HCEC 1CT (cell line): ENCODE data around the gene TMEM255B.
"Not testable (repeated sequence)": the region's sequence is repeated elsewhere in the genome, so short reads cannot be mapped to it uniquely, and the experiment has no call there.

Experiments
- DNase-seq: peaks from one replicate; pipeline ENCODE4 v3.0.0-alpha.2; 2017

TMEM255B gene

DNA sequence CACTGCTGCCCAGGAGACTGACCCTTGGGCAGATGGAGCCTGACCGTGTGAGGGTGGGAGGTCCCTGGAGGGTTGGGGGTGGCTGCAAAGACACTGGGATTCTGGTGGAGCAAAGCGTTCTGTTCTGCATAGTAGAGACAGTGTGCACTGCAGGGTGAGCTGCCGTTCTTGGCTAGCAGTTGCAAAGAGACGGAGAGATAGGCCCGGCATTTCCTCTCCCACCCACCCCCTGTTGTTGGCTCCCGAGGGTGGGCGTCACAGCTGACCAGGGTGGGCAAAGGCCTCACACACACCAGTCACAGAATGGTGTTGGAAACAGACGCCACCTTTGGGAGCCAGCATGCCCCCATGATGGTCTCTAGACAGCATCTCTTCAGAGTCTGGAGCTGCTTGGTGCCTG lies 11.4 kb downstream of the TMEM255B start:
- DNase-seq: no peak

DNA sequence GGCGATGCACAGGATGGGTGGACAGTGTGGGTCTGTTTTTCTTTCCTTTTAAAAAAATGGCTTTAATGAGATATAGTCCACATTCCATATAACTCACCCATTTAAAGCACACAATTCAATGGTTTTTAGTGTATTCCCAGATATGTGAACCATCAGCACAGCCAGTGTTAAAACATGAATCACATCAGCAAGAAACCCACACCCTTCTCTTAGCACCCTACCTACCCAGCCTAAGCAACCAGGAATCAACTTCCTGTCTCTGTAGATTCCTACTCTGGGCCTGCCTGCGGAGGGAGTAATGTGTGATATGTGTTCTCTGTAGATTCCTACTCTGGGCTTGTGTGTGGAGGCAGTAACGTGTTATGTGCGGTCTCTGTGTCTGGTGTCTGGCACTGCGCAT lies 11.9 kb downstream of the TMEM255B start:
- DNase-seq: no peak

DNA sequence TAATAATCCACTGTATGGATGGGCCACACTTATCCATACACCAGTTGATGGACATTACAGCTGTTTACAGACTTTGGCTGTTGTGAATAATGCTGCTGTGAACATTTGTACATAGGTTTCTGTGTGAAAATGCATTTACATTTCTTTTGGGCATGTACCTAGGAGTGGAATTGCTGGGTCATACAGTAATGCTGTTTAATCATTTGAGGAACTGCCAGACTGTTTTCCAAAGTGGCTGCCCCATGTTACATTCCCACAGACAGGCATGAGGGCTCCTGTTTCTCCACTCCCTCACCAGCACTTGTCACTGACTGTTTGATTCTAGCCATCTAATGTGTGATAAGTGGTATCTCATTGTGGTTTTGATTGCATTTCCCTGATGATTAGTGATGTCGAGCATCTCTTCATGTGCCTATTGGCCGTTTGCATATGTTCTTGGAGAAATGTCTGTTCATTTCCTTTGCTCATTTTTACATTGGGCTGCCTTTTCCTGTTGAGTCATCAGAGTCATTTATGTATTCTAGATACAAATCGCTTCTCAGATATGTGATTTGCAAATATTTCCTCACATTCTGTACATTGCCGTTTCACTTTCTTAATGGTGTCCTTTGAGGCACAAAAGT lies 12.8 kb downstream of the TMEM255B start:
- DNase-seq: peak; percentile 40

DNA sequence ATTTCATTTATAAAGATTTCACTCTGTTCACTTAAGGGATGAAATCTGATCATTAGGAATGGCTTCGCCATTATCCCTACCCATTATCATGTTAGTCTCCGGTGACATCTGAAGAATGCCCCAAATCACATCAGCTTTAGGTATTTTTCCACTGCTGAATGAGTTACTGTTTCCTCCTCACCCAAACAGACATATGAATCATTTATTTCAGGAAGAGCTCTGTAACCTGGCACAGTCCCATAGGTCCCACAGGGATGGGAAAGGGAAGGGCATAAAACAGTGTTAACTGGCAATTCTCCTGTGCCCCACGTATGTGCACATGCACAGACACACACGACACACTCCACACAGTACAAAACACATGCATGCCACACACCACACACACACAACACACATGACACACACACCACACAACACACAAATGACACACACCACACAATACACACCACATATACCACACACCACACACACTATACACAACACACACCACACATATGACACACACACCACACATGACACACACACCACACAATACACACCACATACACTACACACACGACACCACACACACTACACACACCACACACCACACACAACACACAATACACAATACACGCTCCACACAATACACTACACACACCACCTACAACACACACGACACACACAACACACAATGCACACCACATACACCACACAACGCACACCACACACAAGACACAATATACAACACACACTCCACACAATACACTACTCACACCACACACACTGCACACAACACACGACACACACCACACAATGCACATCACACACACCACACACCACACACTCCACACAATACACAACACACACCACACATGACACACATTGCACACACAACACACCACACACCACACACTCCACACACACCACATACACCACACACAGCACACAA lies 15.4 kb downstream of the TMEM255B start:
- peak; percentile 51 for DNase-seq

DNA sequence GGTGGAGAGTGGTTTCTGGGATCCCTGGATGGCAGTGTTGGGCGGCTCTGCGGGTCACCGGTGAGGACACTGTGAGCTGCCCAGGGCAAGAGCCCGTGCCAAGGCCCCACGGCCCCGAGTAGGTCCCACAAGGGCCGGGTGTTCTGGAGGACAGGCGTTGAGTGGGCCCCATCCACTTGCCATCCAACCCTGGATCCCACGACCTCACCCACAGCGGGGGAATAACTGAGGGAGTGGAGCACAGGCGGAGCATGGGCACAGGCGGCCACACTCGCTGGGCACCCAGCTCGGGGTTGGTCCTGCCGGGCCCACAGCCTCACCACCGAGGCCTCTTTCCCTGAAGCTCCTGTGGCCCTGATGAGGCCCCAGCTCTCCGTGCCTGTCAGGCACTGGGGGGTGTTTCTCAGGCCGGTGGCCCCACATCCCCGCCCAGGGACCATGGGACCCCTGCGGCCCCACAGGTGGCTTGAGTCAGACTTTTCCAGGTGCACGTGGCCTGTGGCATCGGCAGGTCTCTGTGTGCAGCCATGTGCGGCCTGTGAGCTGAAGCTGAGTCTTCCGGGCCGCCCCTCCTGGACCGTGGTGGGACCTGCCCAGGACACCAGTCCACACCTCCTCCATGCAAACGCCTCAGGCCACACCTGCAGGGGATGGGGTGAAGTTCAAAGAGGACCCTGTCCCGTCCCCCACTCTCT lies 16.6 kb downstream of the TMEM255B start:
- no peak for DNase-seq

DNA sequence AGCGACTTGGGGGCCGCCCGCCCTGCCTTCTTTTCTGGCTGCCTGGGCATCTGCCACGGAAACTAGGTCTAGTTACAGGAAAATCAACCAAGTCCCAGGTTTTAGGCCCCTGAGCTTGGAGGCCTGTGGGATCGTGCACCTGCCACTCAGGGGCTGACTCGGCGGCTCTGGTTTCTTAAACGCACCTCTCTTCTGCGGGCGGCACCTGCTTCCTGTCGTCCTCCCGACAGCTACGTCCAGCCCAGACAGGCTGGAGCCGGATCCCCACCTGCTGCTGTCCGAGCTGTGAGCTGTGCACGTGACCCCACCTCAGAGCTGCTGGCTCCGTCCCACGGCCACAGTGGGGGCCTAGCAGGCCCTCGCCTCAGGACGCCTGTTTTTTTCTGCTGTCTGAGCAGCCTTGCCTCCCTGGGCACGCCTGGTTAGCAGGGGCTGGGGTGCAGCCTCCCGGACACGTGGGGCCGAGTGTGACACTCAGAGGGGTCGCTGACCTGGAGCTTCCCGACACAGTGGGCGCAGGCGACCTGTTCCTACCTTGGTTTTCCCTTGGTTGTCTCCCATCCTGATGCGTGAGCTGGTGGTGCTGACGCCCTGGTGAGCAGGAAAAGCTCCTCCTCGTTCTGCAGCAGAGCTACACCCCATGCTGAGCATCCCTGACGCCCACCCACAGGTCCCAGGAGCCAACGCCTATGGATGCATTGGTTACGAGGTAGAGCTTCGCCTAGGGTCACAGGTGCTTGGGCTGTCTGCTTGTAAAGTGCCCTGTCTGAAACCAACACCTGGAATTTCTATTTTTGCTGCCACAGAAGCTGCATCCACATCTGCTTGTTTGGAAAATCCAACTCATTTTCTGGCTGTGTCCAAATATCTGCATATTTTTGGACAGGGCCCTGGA lies 17.5 kb downstream of the TMEM255B start:
- no peak for DNase-seq

DNA sequence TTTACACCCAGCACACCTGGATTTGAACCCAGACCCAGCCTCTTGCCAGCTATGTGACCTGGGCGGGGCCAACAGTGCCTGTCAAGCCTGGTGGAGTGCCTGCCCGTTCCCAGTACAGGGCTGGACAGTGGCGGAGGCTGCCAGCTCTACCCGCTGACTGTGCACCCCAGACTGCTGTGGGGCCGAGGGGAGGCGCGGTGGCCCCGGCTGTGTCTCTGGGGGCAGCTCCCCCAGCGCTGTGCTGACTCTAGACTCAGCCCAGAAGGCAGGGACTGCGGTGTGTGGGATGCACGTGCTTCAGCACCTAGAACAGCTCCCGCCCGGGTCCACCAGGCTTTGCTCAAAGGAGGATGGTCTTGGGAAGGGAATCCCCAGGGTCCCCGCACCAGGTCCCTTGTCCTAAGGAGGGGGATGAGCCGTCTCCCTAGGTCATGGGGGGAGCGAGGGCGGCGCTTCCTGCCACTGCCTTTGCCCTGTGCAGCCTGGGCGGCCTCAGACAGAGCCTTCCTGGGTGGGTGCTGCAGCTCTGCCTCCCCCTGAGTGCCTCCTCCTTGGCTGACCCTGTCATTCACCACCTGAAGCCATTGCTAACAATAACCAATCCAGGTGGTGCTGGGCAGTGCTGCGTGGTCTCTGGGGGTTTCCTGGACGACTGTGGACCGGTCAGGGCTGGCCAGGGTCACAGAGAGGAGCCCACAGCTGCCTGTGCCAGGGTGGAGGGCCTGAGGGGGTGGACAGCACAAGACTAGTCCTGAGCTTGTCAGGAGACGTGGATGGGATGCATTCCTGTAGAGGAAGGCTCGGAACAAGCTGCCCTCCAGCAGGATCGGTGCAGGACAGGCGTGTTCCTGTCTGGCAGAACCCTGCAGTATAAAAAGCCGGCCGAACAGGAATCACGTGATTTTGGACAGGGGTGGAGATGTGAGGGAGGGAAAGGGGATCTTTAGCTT lies 18.6 kb downstream of the TMEM255B start:
- DNase-seq: no peak

DNA sequence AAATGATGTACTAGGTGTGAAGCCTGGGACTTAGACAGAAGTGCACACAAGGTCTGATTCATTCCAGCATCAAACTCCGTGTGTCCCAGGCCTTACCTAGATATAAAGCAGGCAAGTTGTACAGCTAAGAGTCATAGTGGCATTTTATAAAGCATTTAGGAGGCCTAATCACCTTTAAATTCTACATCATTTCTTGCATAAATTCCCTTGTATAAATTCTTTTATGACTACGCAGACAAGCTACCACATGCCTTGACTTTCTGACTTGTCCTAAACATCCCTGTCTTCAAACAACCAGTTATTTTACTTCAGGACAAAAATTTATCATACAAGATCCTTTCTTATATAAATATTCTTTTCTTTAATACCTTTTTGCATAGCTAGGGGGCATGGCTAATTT lies 22.5 kb downstream of the TMEM255B start:
- no peak for DNase-seq

DNA sequence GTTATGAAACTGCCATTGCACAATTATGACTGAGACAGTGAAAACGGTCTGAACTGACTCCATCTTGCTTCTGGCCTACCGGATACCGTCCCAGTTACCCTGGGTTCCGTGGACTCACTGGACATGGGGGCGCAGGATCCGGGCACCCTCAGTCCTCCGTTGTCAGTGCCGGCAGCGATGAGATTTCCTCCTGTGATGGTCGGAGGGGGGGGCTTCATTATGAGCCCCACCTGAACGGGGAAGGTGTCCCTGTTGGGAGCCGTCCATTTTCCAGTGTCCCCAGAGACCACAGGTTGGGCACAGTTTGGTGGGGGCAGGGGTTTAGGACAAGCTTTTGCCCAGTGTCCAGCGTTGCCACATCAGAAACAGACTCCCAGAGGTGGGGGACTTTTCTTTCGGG lies 23.4 kb downstream of the TMEM255B start:
- DNase-seq: no peak

DNA sequence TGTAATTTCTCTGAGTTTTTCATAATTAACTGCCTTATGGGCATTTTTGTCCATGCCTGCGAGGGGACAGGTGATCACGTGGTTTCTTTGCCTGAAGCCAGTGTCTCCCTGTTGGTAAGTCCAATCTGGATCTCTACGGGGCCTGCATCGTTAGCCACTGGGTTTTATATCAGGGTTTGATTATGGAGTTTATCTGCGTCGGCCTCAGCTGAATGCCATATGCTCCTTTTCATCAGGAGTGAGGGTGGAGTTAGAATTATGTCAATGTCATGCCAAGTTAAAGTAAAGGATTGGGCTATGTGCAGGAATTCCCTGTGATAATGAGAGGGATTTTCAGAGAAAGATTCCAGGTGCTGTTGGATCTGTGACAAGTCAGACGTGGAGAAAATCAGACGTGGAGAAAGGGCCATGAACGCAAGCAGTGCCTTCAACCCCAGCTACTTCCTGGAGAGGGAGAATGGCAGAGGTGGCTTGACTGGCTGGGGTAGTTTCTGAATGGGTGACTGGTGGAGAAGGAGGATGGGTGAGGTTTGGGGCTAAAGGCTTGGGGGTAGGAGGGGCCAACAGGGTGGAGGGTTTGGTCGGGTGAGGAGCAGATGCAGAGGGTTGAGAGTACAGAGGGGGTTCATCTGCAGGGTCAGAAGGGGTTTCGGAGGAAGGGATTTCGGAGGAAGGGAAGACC lies 24.3 kb downstream of the TMEM255B start:
- no peak for DNase-seq

DNA sequence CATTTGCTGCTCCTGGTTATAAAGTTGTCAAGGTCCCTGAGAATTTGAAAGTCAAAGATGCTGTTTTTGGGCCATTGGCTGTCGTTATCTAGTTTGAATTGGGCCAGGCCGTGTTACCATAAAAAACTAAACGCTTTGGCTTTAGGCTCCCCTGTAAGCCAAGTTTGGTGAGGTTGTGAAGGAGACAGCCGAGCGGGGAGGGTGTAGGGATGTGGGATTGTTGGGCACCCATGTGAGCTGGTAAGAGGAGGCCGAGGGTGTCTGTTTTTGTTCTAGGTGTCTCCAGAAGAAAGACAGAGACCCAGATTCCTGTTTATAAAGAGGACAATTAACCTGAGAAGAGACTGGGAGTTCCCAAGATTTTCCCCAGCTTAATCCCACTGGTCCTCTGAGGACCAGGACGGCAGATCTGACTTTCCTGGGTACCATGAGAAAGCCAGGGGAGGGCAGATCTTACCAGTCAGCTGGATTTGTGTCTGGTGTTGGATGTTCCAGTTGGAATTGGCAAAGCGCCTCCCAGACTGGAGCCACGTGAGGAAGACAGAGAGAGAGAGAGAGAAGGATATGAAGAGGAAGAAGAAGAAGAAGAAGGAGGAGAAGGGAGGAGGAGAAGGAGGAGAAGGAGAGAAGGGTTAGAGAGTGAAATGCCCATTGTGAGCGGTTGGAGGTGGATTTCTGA lies 25.1 kb downstream of the TMEM255B start:
- no peak for DNase-seq

DNA sequence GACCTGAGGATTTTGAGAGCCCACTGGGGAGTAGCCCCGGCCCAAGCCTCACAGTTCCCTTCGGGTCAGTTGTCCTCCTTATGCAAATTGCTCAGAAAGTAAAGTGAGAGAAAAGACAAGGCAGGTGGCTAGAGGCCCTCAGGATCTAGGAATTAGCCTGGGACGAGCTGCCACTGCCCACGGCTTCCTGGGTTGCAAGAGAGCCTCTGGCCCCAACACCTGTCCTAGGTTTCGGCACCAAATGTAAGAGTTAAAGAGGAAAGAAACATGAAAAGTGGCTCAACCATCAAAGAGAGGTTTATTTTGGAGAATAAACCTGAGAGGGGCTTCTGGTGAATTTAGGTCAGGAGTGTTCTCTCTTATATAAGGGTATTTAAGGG lies 25.6 kb downstream of the TMEM255B start:
- no peak for DNase-seq

DNA sequence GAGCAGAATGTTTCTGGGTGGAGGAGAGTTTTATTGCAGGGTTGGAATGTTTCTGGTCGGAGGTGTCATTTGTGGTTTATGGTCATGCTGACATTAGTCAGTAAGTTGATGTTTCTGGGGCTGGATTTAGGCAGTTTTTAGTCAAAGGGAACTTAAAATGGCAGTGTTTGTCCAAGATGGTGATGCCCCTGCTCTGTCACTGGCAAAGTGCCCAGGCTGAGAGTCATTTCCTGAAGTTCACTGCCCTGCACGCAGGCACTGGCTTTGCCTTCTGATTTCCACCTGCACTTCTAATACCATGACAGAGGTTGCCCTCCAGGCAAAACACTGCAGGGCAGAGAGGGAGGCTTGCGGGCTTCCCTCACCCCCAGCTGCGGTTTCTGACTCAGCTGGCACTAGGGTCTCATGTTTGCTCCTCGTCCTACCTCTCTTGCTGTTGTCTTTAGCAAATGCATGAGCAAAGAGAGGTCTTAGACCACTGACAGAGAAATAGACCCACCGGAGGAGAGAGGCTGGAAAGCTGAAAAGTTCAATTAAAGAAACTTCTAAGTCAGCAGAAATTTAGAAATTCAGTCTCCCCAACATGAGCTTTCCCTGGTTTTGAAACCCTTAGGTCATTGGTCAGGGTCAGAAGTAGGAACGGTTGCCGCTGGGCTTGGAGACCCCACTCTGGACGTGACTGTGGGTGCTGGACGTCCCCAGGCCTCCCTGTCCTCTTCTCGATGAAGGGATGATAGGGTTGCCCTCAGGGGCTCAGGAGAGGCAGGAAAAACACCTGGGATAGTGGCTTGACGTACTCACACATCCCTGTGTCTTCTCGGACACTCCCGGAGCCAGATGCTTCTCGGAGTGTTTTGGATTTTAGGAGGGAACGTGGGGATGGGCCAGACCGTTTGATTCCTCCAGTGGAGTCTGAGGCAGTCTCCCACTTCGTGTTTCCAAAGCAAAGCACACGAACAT lies 26.3 kb downstream of the TMEM255B start:
- peak; percentile 83 for DNase-seq

DNA sequence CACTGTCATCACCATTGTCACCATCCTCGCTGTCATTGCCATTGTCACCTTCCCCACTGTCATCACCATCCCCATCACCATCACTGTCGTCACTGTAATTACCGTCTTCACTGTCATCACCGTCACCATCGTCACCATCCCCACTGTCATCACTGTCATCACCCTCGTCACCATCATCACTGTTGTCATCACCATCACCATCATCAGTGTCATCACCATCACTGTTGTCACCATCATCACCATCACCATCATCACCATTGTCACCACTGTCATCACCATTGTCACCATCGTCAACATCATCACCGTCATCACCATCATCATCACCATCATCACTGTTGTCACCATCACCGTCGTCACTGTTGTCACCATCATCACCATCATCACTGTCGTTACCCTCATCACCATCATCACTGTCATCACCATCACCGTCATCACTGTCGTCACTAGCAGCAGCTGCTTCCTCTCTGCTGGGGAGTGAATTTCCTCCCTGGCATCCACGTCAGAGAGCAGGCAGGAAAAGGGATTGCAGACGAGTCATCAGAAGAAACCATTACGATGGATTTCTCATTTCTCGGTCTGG lies 27.3 kb downstream of the TMEM255B start:
- peak; percentile 48 for DNase-seq

DNA sequence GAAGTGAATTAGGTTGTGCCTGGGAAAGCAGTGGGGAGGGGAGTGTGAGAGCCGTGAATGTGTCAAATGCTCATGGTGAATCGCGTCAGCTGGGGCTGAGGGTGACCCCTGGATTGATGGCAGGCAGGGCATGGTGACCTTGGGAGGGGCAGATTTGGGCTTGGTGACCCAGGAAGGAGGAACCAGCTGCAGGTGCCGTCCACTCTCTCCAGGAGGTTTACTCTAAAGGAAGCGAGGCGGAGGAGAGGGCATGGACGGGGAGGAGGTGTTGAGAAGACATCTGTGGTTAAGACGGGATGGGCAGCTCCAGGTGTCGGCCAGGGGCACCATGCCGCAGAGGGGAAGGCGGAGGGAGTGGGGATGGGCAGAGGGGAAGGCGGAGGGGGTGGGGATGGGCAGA lies 28.7 kb downstream of the TMEM255B start:
- DNase-seq: no peak

DNA sequence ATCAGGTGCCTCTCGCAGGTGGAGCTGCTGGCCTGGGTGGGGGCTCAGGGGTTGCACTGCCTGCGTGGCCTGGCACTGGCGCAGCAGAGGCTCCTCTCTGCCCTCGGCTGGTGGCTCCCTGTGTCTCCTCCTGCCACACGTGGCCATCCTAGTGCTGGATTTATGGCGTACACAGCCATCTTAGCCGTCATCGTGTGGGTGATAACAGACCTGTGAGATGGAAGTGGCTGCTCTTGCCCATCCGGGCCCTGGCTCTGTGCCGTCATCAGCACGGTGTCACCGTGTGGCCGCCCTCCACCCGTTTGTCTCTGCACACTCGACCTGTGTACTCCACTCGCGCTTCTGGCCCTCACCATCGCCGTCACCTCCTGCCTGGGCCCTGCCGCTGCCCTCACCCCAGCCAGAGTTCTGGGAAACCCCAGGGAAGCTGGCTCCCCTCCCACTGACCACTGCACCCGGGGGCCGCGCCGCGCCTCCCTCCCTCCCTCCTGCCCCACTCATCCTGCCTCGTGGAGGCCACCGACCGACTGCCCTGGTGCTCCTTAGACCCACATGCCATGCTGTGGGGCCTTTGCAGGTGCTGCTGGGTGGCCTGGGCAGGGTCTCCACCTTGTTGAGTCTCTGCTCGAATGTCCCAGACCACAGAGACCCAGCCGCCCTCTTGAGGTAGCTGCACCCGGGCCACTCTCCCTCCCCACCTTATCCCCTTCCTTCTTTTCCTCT lies 29.5 kb downstream of the TMEM255B start:
- no peak for DNase-seq

DNA sequence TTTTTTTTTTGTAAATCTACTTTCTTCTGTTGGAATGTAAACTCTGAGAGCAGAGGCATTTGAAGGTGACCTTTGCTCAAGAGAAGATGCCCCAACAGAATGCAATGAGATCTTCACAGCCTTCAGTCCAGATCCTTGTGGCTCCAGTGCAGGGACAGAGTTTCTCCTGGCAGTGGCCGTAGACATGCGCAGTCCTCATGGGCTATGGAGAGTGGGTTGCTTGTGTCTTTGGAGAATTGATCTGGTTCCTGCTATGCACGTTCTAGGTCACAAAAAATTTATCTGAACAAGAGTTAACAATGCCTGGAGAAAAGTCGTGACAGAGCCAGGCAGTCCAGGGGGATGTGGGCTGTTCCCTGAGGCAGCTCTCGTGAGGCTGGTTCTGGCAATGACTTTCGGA lies 30.1 kb downstream of the TMEM255B start:
- DNase-seq: no peak

DNA sequence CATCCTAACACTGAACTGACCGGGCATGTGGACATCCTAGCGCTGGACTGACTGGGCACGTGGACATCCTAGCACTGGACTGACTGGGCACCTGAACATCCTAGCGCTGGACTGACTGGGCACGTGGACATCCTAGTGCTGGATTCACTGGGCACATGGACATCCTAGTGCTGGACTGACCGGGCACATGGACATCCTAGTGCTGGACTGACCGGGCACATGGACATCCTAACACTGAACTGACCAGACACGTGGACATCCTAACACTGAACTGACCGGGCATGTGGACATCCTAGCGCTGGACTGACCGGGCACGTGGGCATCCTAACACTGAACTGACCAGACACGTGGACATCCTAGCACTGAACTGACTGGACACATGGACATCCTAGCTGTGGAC lies 30.9 kb downstream of the TMEM255B start:
- DNase-seq: not testable (repeated sequence)
